IgD-negative memory B cell (primary cell): ENCODE data around the gene PLEKHA1. TPM values are rescaled to one million over a fixed set of nuclear protein-coding genes. Genes with fewer than 3 reads are reported as not detected.
A peak's percentile ranks its signal among the peaks of the same experiment; 100 is the strongest.

Experiments used
- H3K27ac Mint-ChIP-seq, 3 donors: one replicate each; pipeline ENCODE4 v1.8.0; 2020 to 2022; ENCODE audit warnings: mild to moderate bottlenecking in 3 of 3, mixed read lengths in 3 of 3, moderate library complexity in 1 of 3
- H3K27me3 Mint-ChIP-seq: one replicate; pipeline ENCODE4 v1.8.0; 2021; ENCODE audit warnings: mixed read lengths
- H3K36me3 Mint-ChIP-seq: one replicate; pipeline ENCODE4 v1.8.0; 2020; ENCODE audit warnings: mild to moderate bottlenecking, mixed read lengths
- H3K4me1 Mint-ChIP-seq, 3 donors: one replicate each; pipeline ENCODE4 v1.8.0; 2020 to 2022; ENCODE audit warnings: mixed read lengths in 3 of 3, mild to moderate bottlenecking in 1 of 3
- H3K4me3 Mint-ChIP-seq, 4 donors: one replicate each; pipeline ENCODE4 v1.8.0; 2020 to 2022; ENCODE audit warnings: mild to moderate bottlenecking in 4 of 4, mixed read lengths in 4 of 4, moderate library complexity in 3 of 4
- H3K9me3 Mint-ChIP-seq, 3 donors: one replicate each; pipeline ENCODE4 v1.8.0; 2020 to 2021; ENCODE audit warnings: mixed read lengths in 3 of 3, mild to moderate bottlenecking in 1 of 3
- polyA plus RNA-seq: library from polyadenylated mRNA; unstranded; fragments of 300-500 nt; fragmentation: Illumina TruSeq; gene quantifications from one replicate; pipeline ENCODE4 v1.2.3, GENCODE V29; 2021

The PLEKHA1 gene
- polyA plus RNA-seq, 1 donor from 2014 or later, result 24.0 TPM

GRCh38 chr10:122446668-122447423 is 72.3 kb downstream of the PLEKHA1 start:
- H3K27me3 Mint-ChIP-seq, result peaks cover 11% of the 10 kb centered on the region
- H3K9me3 Mint-ChIP-seq, result no peaks in the 10 kb centered on the region
- no peak overlapping the region for H3K4me3 Mint-ChIP-seq
- H3K36me3 Mint-ChIP-seq, result no peaks in the 10 kb centered on the region
- no peak overlapping the region for H3K27ac Mint-ChIP-seq
- H3K4me1 Mint-ChIP-seq, result no peaks in the 10 kb centered on the region

- H3K4me1 Mint-ChIP-seq, result no peaks in the 10 kb centered on the region
- H3K27ac Mint-ChIP-seq, result no peak overlapping the region
- no peaks in the 10 kb centered on the region for H3K9me3 Mint-ChIP-seq
- H3K27me3 Mint-ChIP-seq, result peaks cover 14% of the 10 kb centered on the region
- no peaks in the 10 kb centered on the region for H3K36me3 Mint-ChIP-seq
- H3K4me3 Mint-ChIP-seq, result no peak overlapping the region
Measured at GRCh38 chr10:122448600-122448999, 74.1 kb downstream of the PLEKHA1 start.

GRCh38 chr10:122449153-122449552 is 74.6 kb downstream of the PLEKHA1 start:
- H3K27me3 Mint-ChIP-seq, result peaks cover 14% of the 10 kb centered on the region
- no peak overlapping the region for H3K27ac Mint-ChIP-seq
- H3K36me3 Mint-ChIP-seq, result no peaks in the 10 kb centered on the region
- H3K4me3 Mint-ChIP-seq, result no peak overlapping the region
- no peaks in the 10 kb centered on the region for H3K9me3 Mint-ChIP-seq
- no peaks in the 10 kb centered on the region for H3K4me1 Mint-ChIP-seq

GRCh38 chr10:122450353-122450990 is 76.0 kb downstream of the PLEKHA1 start:
- Mint-ChIP-seq H3K36me3 (no peaks in the 10 kb centered on the region), H3K27me3 (peaks cover 14% of the 10 kb centered on the region), H3K4me3 (no peak overlapping the region), H3K4me1 (no peaks in the 10 kb centered on the region), H3K27ac (no peak overlapping the region), H3K9me3 (no peaks in the 10 kb centered on the region)

GRCh38 chr10:122454071-122454470 is 79.6 kb downstream of the PLEKHA1 start:
- H3K4me3 Mint-ChIP-seq, result no peak overlapping the region
- H3K36me3 Mint-ChIP-seq, result no peaks in the 10 kb centered on the region
- H3K9me3 Mint-ChIP-seq, result no peaks in the 10 kb centered on the region
- no peak overlapping the region for H3K27ac Mint-ChIP-seq
- no peaks in the 10 kb centered on the region for H3K4me1 Mint-ChIP-seq
- peaks cover 31% of the 10 kb centered on the region for H3K27me3 Mint-ChIP-seq

- H3K4me1 Mint-ChIP-seq, result no peaks in the 10 kb centered on the region
- no peaks in the 10 kb centered on the region for H3K9me3 Mint-ChIP-seq
- no peak within 1 kb of the TSS for H3K4me3 Mint-ChIP-seq
- H3K27ac Mint-ChIP-seq, result no peak within 1 kb of the TSS
- H3K36me3 Mint-ChIP-seq, result no peaks in the 10 kb centered on the region
- H3K27me3 Mint-ChIP-seq, result peaks cover 32% of the 10 kb centered on the region
Measured at GRCh38 chr10:122454603-122455080, 80.1 kb downstream of the PLEKHA1 start, which contains the start of gene ARMS2. Gene ARMS2, plus strand, starts transcription at chr10:122454653. Its CDS starts 75 bp downstream, at chr10:122454728.

GRCh38 chr10:122455376-122456079 is 81.0 kb downstream of the PLEKHA1 start:
- no peaks in the 10 kb centered on the region for H3K4me1 Mint-ChIP-seq
- no peaks in the 10 kb centered on the region for H3K36me3 Mint-ChIP-seq
- H3K9me3 Mint-ChIP-seq, result no peaks in the 10 kb centered on the region
- H3K4me3 Mint-ChIP-seq, result no peak overlapping the region
- no peak overlapping the region for H3K27ac Mint-ChIP-seq
- H3K27me3 Mint-ChIP-seq, result peaks cover 34% of the 10 kb centered on the region

GRCh38 chr10:122457934-122458333 is 83.4 kb downstream of the PLEKHA1 start:
- Mint-ChIP-seq H3K4me3 (no peak overlapping the region), H3K4me1 (peaks cover 0 to 5% (median 0%) of the 10 kb centered on the region in 3 donors), H3K9me3 (no peaks in the 10 kb centered on the region), H3K27me3 (peaks cover 35% of the 10 kb centered on the region), H3K36me3 (no peaks in the 10 kb centered on the region), H3K27ac (no peak overlapping the region)

- no peaks in the 10 kb centered on the region for H3K36me3 Mint-ChIP-seq
- H3K27me3 Mint-ChIP-seq, result peaks cover 43% of the 10 kb centered on the region
- peaks cover 0 to 2% (median 0%) of the 10 kb centered on the region in 3 donors for H3K9me3 Mint-ChIP-seq
- no peak overlapping the region for H3K4me3 Mint-ChIP-seq
- H3K27ac Mint-ChIP-seq, result no peak overlapping the region
- H3K4me1 Mint-ChIP-seq, result peaks cover 0 to 5% (median 0%) of the 10 kb centered on the region in 3 donors
Measured at GRCh38 chr10:122458693-122459092, 84.2 kb downstream of the PLEKHA1 start.

- no peaks in the 10 kb centered on the region for H3K36me3 Mint-ChIP-seq
- H3K4me1 Mint-ChIP-seq, result peaks cover 0 to 5% (median 0%) of the 10 kb centered on the region in 3 donors
- peak overlapping the region in 1 of 4 donors; percentile 62 for H3K4me3 Mint-ChIP-seq
- H3K9me3 Mint-ChIP-seq, result peaks cover 0 to 2% (median 0%) of the 10 kb centered on the region in 3 donors
- H3K27ac Mint-ChIP-seq, result no peak overlapping the region
- H3K27me3 Mint-ChIP-seq, result peaks cover 46% of the 10 kb centered on the region
Measured at GRCh38 chr10:122459561-122460273, 85.2 kb downstream of the PLEKHA1 start.

- H3K4me3 Mint-ChIP-seq, result no peak overlapping the region
- H3K36me3 Mint-ChIP-seq, result no peaks in the 10 kb centered on the region
- peaks cover 0 to 5% (median 0%) of the 10 kb centered on the region in 3 donors for H3K4me1 Mint-ChIP-seq
- H3K9me3 Mint-ChIP-seq, result peaks cover 0 to 2% (median 0%) of the 10 kb centered on the region in 3 donors
- H3K27ac Mint-ChIP-seq, result no peak overlapping the region
- H3K27me3 Mint-ChIP-seq, result peaks cover 48% of the 10 kb centered on the region
Measured at GRCh38 chr10:122460891-122461293, 86.4 kb downstream of the PLEKHA1 start.

GRCh38 chr10:122461367-122461728 is 86.8 kb downstream of the PLEKHA1 start, which contains the start of gene HTRA1:
Gene HTRA1, plus strand, starts transcription at chr10:122461553. Its CDS starts 100 bp downstream, at chr10:122461653.
- H3K4me3 Mint-ChIP-seq, result peak within 1 kb of the TSS in 3 of 4 donors; percentile 38 to 82 (median 74)
- peaks cover 0 to 5% (median 0%) of the 10 kb centered on the region in 3 donors for H3K4me1 Mint-ChIP-seq
- H3K9me3 Mint-ChIP-seq, result peaks cover 0 to 2% (median 0%) of the 10 kb centered on the region in 3 donors
- no peak within 1 kb of the TSS for H3K27ac Mint-ChIP-seq
- H3K36me3 Mint-ChIP-seq, result no peaks in the 10 kb centered on the region
- H3K27me3 Mint-ChIP-seq, result peaks cover 48% of the 10 kb centered on the region

- Mint-ChIP-seq H3K36me3 (no peaks in the 10 kb centered on the region), H3K9me3 (peaks cover 0 to 2% (median 0%) of the 10 kb centered on the region in 3 donors), H3K4me3 (peak overlapping the region in 3 of 4 donors; percentile 38 to 82 (median 74)), H3K27me3 (peaks cover 48% of the 10 kb centered on the region), H3K4me1 (peaks cover 0 to 5% (median 0%) of the 10 kb centered on the region in 3 donors), H3K27ac (no peak overlapping the region)
Measured at GRCh38 chr10:122461729-122462532, 87.4 kb downstream of the PLEKHA1 start.
